NB4 (cell line): ENCODE data around the gene SLC37A2.

Experiments used
- DNase-seq: peaks from one replicate; pipeline ENCODE4 v3.0.0; 2010; ENCODE audit warnings: low read depth
- H3K4me3 ChIP-seq: one replicate; pipeline ENCODE4 v1.5.1; 2011; ENCODE audit warnings: mild to moderate bottlenecking, low read depth, low read length, moderate library complexity
- CTCF ChIP-seq: IDR thresholded peaks from one replicate; pipeline ENCODE4 v1.5.1; 2012; ENCODE audit warnings: low read depth, low read length
- MAX ChIP-seq: IDR thresholded peaks from 2 replicates; pipeline ENCODE4 v1.6.1; 2011; ENCODE audit warnings: low read depth, low read length
- MYC ChIP-seq: IDR thresholded peaks from 2 replicates; pipeline ENCODE4 v1.6.1; 2011; ENCODE audit warnings: low read depth, low read length
- POLR2A ChIP-seq: IDR thresholded peaks from 2 replicates; pipeline ENCODE4 v1.6.1; 2011; ENCODE audit warnings: mild to moderate bottlenecking; ENCODE audit not compliant: insufficient read length; ENCODE audit errors: extremely low read depth

Gene SLC37A2

GRCh38 chr11:125108469-125108868, 45.4 kb downstream of the SLC37A2 start:
- H3K4me3 ChIP-seq: no peak overlapping the region
- no peak for DNase-seq
- TF ChIP-seq MAX (no peak), MYC (no peak)

- peak overlapping the region; percentile 98 for H3K4me3 ChIP-seq
- DNase-seq: peak; percentile 48
- TF ChIP-seq MYC: no peak
- TF ChIP-seq CTCF: no peak
- no peak for TF ChIP-seq MAX
Measured at GRCh38 chr11:125110506-125110905, 47.4 kb downstream of the SLC37A2 start.

- peak overlapping the region; percentile 98 for H3K4me3 ChIP-seq
- DNase-seq: no peak
- TF ChIP-seq POLR2A: no peak
- no peak for TF ChIP-seq MYC
- no peak for TF ChIP-seq CTCF
- no peak for TF ChIP-seq MAX
Measured at GRCh38 chr11:125111001-125111342, 47.9 kb downstream of the SLC37A2 start.

GRCh38 chr11:125111343-125112207, 48.5 kb downstream of the SLC37A2 start, which contains the start of gene TMEM218:
TSS of gene TMEM218 (minus strand) at chr11:125111626. CDS start at chr11:125102241, 9,385 bp downstream.
- peak; percentile 99 for DNase-seq
- peak within 1 kb of the TSS; percentile 98 for H3K4me3 ChIP-seq
- TF ChIP-seq MAX: no peak
- peak; percentile 21 for TF ChIP-seq POLR2A

GRCh38 chr11:125112208-125112604, 49.1 kb downstream of the SLC37A2 start:
- peak overlapping the region; percentile 98 for H3K4me3 ChIP-seq
- no peak for TF ChIP-seq POLR2A
- no peak for TF ChIP-seq CTCF
- no peak for TF ChIP-seq MYC
- TF ChIP-seq MAX: no peak
- DNase-seq: no peak

- H3K4me3 ChIP-seq: no peak overlapping the region
- DNase-seq: peak; percentile 20
- TF ChIP-seq CTCF (peak; percentile 25), POLR2A (no peak), MYC (no peak), MAX (no peak)
Measured at GRCh38 chr11:125114518-125114917, 51.4 kb downstream of the SLC37A2 start.
